ENCODE results near the gene CDK14. TPM values are rescaled to one million over a fixed set of nuclear protein-coding genes. Genes with fewer than 3 reads are reported as not detected.

Gene CDK14
- total and polyA plus RNA-seq, 10 of the 15 experiments (the other 5 are each of a cell fraction or from before 2014, with no cell fraction given): 6.5 to 61.3 (median 24.2) TPM

DNA sequence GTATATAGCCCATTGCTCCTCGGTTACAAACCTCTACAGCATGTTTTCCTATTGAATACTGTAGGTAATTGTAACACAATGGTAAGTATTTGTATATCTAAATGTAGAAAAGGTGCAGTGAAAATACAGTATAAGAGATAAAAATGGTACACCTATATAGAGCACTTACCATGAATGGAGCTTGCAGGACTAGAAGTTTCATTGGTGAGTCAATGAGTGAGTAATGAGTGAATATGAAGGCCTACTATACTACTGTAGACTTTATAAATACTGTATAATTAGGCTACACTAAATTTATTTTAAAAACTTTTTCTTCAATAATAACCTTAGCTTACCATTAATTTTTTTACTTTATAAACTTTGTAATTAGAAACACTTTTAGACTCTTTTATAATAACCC lies 239.7 kb downstream of the CDK14 start (continued):
- TF ChIP-seq, protein P1, sequence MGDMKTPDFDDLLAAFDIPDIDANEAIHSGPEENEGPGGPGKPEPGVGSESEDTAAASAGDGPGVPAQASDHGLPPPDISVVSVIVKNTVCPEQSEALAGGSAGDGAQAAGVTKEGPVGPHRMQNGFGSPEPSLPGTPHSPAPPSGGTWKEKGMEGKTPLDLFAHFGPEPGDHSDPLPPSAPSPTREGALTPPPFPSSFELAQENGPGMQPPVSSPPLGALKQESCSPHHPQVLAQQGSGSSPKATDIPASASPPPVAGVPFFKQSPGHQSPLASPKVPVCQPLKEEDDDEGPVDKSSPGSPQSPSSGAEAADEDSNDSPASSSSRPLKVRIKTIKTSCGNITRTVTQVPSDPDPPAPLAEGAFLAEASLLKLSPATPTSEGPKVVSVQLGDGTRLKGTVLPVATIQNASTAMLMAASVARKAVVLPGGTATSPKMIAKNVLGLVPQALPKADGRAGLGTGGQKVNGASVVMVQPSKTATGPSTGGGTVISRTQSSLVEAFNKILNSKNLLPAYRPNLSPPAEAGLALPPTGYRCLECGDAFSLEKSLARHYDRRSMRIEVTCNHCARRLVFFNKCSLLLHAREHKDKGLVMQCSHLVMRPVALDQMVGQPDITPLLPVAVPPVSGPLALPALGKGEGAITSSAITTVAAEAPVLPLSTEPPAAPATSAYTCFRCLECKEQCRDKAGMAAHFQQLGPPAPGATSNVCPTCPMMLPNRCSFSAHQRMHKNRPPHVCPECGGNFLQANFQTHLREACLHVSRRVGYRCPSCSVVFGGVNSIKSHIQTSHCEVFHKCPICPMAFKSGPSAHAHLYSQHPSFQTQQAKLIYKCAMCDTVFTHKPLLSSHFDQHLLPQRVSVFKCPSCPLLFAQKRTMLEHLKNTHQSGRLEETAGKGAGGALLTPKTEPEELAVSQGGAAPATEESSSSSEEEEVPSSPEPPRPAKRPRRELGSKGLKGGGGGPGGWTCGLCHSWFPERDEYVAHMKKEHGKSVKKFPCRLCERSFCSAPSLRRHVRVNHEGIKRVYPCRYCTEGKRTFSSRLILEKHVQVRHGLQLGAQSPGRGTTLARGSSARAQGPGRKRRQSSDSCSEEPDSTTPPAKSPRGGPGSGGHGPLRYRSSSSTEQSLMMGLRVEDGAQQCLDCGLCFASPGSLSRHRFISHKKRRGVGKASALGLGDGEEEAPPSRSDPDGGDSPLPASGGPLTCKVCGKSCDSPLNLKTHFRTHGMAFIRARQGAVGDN (IDR thresholded peaks at IDR 0.05): no peak

GRCh38 chr7:90836937-90837336 lies 240.8 kb downstream of the CDK14 start:
- POLR2A ChIA-PET: no interaction called here

More at GRCh38 chr7:90836937-90837336, 240.8 kb downstream of the CDK14 start:
- no peaks in the 10 kb centered on the region for H3K4me1 ChIP-seq (ENCODE audit: control insufficient read depth, insufficient read depth, low read length)
- H2AFZ ChIP-seq (ENCODE audit: control insufficient read depth, low read depth, low read length): no peak overlapping the region
- DNase-seq (ENCODE audit: low read depth, low spot score) (no peak), ATAC-seq (no peak), FAIRE-seq (no peak)
- no peaks in the 10 kb centered on the region for H3K79me2 ChIP-seq (ENCODE audit: control insufficient read depth, insufficient read depth, low read length)
- no TSS peak for BruUV-seq (replicated peaks)
- intact Hi-C loops (cut with micrococcal nuclease; ENCODE audit: unreplicated experiment) (no loop called here), in situ Hi-C loops (cut with MboI) (no loop called here)
- CTCF ChIA-PET: no interaction called here
- H3K36me3 ChIP-seq (ENCODE audit: control insufficient read depth in 2 of 2, insufficient read depth in 2 of 2, low read length in 1 of 2): no peaks in the 10 kb centered on the region
- no peak overlapping the region for H3K9ac ChIP-seq (ENCODE audit: control insufficient read depth, insufficient read depth, low read length)
- 94% methylated on average over 1 of the region's 2 CpGs for WGBS (ENCODE audit: insufficient coverage, insufficient replicate concordance, low lambda C conversion rate, missing lambda C conversion rate)
- RAD21 ChIA-PET (ENCODE audit: unreplicated experiment): no interaction called here
- H4K20me1 ChIP-seq (ENCODE audit: control insufficient read depth, insufficient read depth): no peaks in the 10 kb centered on the region
- H3K9me3 ChIP-seq (replicated peaks; ENCODE audit: control insufficient read depth, insufficient read depth, low read length): peaks cover 2% of the 10 kb centered on the region; the same call in 2 of the 3 replicates
- TF ChIP-seq CHD1 (IDR thresholded peaks at IDR 0.05; ENCODE audit: low read depth, low read length): no peak
- no peak for TF ChIP-seq NR2C2 (IDR thresholded peaks at IDR 0.05; ENCODE audit: borderline replicate concordance, control insufficient read depth, insufficient read length, low read depth)
- no peak for TF ChIP-seq SPI1 (IDR thresholded peaks at IDR 0.05; ENCODE audit: borderline replicate concordance, insufficient read depth, low read depth, low read length)
- TF ChIP-seq, protein P2, sequence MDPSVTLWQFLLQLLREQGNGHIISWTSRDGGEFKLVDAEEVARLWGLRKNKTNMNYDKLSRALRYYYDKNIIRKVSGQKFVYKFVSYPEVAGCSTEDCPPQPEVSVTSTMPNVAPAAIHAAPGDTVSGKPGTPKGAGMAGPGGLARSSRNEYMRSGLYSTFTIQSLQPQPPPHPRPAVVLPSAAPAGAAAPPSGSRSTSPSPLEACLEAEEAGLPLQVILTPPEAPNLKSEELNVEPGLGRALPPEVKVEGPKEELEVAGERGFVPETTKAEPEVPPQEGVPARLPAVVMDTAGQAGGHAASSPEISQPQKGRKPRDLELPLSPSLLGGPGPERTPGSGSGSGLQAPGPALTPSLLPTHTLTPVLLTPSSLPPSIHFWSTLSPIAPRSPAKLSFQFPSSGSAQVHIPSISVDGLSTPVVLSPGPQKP (IDR thresholded peaks at IDR 0.05; ENCODE audit: low read depth, low read length): no peak
- no peak for TF ChIP-seq ZNF207 (IDR thresholded peaks at IDR 0.05; ENCODE audit: borderline replicate concordance)
- TF ChIP-seq TCF7 (IDR thresholded peaks at IDR 0.05; ENCODE audit: borderline replicate concordance): no peak
- SMC1A ChIA-PET (ENCODE audit: uncharacterized antibody, unreplicated experiment): interaction anchor here (1.0 to 1.3 kb wide), 2 partner anchors 19 to 20 kb away, joined by 3 read pairs; no protein-coding TSS in a partner anchor
- no peak overlapping the region for H3K27ac ChIP-seq (ENCODE audit: control insufficient read depth, insufficient read depth)
- no peaks in the 10 kb centered on the region for H3K27me3 ChIP-seq (replicated peaks in 1 of 2; ENCODE audit: control insufficient read depth in 2 of 2, insufficient read depth in 2 of 2, low read length in 1 of 2)
- H3K4me3 ChIP-seq: no peak overlapping the region
- no peak overlapping the region for H3K4me2 ChIP-seq (ENCODE audit: control insufficient read depth, insufficient read depth)

All from GM12878 (cell line).